ENCODE data around the gene SUGCT.
"Not testable (repeated sequence)": the region's sequence is repeated elsewhere in the genome, so short reads cannot be mapped to it uniquely, and the experiment has no call there.

The SUGCT gene

GRCh38 chr7:40268810-40269209 is 134.0 kb downstream of the SUGCT start:
- DNase-seq: not testable (repeated sequence)

- no peak for DNase-seq
Measured at GRCh38 chr7:40276061-40276460, 141.3 kb downstream of the SUGCT start.

DNA sequence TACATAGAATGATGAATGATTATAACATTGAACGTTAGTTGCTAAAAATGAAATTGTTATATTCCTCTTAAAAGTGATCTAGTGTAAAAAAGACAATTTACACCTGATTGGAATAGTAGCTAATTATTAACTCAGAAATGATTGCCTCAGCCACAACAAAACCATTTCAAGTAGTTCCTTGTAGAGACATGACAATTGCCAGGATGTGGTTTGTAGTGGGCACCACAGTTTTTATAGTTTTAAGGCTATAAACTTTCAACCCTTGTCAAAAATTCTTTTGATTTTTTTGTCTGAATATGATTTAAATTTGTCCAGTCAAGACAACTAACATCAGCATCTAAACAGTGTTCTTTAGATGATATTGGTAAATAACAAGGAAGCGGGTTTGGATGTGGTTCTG is 145.2 kb downstream of the SUGCT start:
- no peak for DNase-seq

DNA sequence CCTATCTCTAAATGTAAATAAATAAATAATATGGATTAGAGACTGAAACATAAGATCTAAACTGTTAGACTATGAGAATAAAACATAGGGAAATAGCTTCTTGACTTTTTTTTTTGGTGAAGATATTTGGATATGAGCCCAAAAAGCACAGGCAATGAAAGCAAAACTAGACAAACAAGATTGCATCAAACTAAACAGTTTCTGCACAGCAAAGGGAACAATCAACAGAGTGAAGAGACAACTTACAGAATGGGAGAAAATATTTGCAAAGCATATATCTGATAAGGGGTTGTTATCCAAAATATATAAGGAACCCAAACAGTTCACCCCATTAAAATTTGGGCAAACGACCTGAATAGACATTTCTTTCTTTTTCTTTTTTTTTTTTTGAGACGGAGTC is 148.1 kb downstream of the SUGCT start:
- DNase-seq: no peak

DNA sequence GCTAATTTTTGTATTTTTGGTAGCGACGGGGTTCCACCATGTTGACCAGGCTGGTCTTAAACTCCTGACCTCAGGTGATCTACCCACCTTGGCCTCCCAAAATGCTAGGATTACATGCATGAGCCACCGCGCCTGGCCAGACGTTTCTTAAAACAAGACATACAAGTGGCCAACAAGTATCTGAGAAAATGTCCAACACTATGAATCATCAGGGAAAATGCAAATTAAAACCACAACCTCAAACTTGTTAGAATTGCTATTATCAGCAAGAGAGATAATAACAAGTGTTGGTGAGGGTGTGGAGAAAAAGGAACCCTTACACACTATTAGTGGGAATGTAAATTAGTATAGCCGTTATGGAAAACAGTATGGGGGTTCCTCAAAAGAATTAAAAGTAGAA is 148.6 kb downstream of the SUGCT start:
- no peak for DNase-seq

DNA sequence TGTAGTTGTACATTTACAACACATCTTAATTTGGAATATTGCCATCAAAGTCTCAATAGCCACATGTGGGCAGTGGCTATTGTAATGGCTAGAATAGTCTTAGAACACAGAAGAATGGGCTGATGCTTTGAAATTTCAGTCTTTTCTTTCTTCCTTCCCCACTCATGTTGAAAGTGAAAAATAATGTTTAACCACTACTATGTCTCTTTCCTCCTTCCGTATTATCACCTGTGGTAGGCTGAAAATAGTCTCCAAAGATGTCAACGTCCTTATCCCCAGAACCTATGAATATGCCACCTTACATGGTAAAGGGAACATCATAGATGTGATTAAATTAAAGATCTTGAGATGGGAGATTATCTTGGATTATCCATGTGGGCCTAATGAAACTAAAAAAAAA is 154.0 kb downstream of the SUGCT start:
- DNase-seq: no peak

DNA sequence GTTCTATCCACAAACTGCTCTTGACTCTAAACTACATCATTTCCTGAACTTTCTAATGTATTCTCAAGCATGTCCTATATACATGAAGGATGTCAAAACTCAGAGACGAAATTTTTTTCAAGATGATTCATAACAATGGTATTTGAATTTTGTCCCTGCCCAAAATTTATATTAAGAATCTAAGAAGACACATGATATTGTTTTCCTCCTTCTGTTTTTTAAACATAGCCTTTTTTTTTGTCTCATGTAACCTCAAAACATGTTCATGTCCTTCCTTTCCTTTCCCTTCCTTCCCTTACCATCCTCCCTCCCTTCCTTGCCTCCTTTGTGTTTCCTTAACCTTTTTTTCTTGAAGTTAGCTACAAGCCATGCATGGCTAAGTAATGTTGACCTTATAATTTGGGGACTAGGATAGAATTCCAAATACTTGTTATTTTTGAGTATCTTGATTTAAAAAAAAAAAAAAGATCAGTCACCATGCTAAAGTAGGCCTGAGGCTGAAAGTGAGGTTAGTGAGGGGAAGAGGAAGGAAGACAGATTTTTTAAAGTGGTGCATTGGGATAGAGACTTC is 163.0 kb downstream of the SUGCT start:
- no peak for DNase-seq

DNA sequence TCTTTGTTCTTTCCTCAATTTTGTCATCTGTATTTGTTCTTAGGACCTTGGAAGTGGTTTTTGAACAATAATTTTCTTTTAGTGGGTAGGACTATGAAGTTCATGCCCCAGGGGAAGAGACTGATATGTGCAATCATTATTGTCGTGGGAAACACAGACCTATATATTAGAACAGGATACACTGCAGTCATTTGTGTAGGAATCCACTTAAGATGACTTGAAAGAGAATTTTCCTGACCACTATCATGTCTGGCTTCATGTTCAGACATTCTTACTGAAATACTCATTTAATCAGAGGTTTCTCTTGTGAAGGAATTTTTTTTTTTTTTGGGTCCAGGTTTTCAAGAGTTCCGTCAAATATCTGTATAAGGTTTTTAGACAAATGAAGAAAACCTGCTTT is 163.6 kb downstream of the SUGCT start:
- no peak for DNase-seq

DNA sequence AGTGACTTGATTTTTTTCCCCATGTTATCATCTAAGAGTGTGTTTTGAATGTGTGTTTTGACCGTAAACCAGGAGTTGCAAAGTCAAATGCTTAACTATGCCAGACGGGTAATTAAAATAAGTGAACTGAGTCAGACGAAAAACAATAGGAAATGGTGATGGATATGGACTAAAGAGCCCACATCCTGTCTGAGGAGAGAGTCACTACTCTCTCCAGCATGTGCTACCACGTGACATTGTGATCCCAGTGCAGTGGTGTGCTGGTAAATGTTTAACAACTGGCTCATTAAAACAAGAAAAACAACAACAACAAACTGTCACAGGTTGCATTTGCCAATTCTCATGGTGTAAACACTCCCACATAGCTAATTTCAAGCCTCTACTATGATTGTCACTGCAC is 164.3 kb downstream of the SUGCT start:
- DNase-seq: no peak

DNA sequence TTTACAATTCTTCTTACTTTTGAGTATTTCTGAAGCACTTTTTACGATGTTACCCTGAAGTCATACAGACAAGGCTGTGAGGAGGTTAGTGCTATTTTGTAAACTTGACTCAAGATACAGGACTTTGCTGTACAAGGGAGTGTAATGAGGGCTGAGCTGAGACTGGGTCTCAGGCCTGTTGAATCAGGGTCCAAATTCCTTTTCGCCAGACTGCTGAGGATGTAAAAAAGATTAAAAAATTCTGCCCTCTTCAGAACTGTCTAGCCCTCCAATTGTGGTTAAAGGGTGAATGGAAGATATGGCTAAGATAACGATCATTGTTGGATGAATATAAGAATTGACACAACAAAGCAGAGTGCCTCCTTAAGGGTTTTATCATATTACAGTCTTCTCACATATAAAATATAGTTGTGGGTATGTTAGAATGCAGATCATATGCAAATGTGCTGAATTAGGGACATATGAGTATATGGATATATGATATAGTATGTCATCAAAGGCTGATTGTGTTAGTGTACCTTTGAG is 165.4 kb downstream of the SUGCT start:
- no peak for DNase-seq

GRCh38 chr7:40301486-40302068 is 166.8 kb downstream of the SUGCT start:
- DNase-seq: no peak

DNA sequence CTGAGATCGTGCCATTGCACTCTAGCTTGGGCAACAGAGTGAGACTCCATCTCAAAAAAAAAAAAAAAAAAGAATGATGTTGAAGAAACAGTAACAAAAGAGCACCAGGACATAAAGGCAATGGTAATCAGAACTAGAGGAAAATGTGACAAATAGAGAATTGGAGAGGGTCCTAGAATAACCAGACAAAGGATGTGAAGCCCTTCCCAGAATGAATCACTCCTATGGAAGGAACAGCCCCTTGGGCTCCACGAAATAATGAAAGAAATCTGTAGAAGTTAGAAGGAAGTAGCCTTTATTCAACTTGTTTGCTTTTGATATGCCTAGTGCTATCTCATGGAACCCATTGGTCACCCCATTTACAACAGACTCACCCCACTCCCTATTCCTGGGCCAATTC is 169.2 kb downstream of the SUGCT start:
- no peak for DNase-seq

DNA sequence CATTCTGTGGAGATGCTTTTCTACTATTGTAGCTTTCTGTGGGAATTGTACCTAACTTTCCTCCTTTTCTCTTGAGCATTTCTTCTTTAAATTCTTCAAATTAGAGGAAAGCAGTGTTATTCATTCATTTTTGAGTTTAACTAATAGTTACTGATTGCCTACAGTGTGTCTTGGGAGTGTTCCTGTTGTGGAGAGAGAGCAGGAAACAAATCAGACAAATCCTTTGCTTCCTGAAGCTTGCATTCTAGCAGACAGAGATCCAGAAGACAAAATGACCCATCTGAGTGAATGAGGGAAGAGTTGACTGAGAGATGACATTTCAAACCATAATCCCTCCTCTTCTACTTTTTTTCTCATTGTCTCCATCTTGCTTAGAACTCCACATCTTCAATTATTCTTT is 170.4 kb downstream of the SUGCT start:
- DNase-seq: no peak

DNA sequence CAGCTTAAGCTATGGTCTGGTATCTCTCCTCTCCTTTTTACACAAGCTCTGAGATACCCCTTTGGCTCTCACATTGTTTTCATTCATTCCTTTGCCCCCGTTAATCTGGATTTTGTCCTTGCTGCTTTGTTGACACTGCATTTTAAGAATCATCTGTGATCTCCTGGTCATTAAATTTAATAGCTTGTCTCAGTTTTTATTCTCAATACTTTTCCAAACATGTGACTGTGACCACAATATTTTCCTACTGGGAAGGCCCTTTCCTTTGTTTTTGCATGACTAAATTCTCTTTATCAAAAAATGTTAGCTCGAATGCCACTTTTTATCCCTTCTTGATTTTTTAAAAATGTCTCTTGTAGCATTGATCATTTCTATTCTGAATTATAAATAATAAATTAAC is 171.2 kb downstream of the SUGCT start:
- DNase-seq: no peak

GRCh38 chr7:40306596-40306995 is 171.8 kb downstream of the SUGCT start:
- no peak for DNase-seq

- DNase-seq: no peak
Measured at GRCh38 chr7:40310258-40310657, 175.5 kb downstream of the SUGCT start.

DNA sequence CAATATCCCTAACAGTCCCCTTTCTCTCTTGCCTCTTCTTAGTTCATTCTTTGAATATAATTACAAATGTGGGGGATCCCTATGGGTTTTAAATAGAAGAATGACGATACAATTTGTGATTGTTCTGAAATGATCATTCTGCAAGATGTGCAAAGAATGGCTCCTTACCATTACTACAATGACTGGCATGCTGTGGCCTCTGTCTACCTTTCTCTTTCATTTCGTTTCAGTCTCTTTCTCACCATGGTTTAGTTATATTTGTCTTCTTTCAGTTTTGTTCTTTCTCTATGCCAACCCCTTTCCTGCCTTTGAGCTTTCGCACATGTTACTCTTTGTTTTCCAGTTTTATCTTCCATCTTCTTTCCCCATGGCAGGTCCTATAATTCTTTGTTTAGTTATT is 176.5 kb downstream of the SUGCT start:
- no peak for DNase-seq

GRCh38 chr7:40315277-40315676 is 180.5 kb downstream of the SUGCT start:
- DNase-seq: no peak

DNA sequence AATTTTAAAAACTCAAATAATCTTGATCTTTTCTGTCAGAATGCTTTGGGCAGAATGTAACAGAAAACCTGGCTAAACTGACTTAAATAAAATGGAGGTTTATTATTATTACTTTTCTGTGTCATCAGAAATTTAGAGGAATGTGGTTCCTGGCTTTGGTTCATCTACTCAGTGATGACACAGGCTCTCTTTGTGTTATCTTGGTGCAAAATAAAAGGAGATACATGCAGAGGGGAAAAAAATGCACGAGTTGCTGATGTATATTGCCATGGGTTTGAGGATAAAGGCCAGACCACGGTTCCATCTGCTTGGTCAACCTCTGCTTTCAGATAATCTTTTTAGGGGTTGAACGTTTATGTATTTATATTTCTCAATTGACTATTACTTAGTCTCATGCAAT is 181.4 kb downstream of the SUGCT start:
- no peak for DNase-seq

GRCh38 chr7:40324914-40325313 is 190.1 kb downstream of the SUGCT start:
- DNase-seq: no peak

DNA sequence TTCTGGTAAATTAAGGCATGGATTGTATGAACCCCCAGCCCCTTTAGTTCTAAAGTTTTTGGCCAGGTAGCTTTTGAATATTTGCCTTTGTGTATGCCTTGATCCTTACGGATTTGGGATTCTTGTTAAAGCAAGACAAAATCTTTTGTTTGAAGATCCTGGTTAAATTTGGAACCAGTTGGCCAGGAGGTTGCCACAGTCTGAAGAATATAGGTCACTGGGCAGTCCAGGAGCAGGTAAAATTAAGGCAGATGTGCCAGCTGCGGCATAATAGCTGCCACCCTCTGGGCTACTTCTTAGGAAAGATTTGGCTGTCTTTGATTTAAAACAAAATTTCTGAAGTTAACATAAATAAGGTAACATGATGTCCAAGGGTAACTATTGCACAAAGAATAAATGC is 192.3 kb downstream of the SUGCT start:
- no peak for DNase-seq

GRCh38 chr7:40327873-40328272 is 193.1 kb downstream of the SUGCT start:
- DNase-seq: no peak

DNA sequence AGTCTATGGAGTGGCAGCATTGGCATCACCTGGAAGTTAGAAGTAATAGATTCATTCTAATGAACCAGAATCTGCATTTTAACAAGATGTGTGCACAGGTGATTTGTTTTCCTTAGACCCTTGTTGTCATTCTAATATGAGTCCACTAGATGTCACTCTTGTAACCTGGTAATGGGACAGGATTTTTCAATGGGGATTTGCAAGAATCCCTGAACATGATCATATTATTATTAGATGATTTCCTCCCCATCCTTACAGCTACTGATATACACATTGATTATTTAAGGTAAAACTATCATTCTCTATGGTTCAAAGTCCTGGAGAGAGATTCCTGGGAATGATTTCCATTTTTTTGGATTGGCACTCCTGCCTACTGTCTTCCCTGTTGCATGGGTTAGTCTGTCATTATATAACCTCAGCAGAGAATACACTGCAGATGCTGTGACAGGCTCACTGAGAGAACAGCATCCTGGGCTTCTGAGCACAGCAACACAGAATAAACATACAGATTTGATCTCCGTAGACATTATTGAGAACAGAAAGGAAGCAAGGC is 194.9 kb downstream of the SUGCT start:
- DNase-seq: no peak

DNA sequence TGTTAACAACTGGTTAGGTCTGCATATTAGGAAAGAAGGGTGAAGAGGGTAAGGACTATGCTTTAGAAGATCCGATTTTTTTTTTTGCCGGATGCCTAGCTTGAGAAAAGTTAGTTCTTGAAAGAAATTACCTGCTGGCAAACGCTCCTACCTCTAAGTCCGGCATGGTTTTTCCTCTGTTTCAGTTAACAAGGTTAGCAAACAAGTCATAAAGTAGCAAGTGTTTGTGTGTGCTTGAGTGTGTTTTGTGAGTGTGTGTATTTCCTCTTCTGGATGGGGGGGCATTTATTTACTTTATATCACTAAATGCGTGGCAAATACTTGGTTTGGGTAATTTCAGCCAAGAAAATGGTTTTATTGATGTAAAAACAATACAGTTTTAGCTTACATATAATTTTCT is 195.6 kb downstream of the SUGCT start:
- DNase-seq: no peak

- DNase-seq: no peak
Measured at GRCh38 chr7:40331915-40332314, 197.1 kb downstream of the SUGCT start.
